AG09309 (cell line): ENCODE data around the gene NNAT.

Source experiments
- DNase-seq: peaks from one replicate; pipeline ENCODE4 v3.0.0-alpha.2; 2010; ENCODE audit warnings: low read depth
- H3K4me3 ChIP-seq: 2 replicates; pipeline ENCODE4 v1.5.1; 2011; ENCODE audit warnings: mild to moderate bottlenecking, low read depth, low read length, moderate library complexity; ENCODE audit not compliant: control insufficient read depth
- CTCF ChIP-seq: IDR thresholded peaks from 2 replicates; pipeline ENCODE4 v1.5.1; 2011; ENCODE audit warnings: mild to moderate bottlenecking, low read depth, low read length, inconsistent platforms; ENCODE audit not compliant: insufficient read depth, control insufficient read depth; ENCODE audit errors: missing control alignments

Gene NNAT

GRCh38 chr20:37519508-37520418, 1.3 kb upstream of the NNAT start:
- no peak for DNase-seq
- H3K4me3 ChIP-seq: no peak overlapping the region
- TF ChIP-seq CTCF: no peak

GRCh38 chr20:37520419-37520955, 563 bp upstream of the NNAT start:
- TF ChIP-seq CTCF: no peak
- H3K4me3 ChIP-seq: no peak overlapping the region

GRCh38 chr20:37522260-37523011, 1.4 kb downstream of the NNAT start:
- DNase-seq: no peak
- H3K4me3 ChIP-seq: no peak overlapping the region
- no peak for TF ChIP-seq CTCF

More at GRCh38 chr20:37520419-37520955, 563 bp upstream of the NNAT start:
- no peak for DNase-seq

- H3K4me3 ChIP-seq: no peak overlapping the region
- DNase-seq: no peak
- no peak for TF ChIP-seq CTCF
Measured at GRCh38 chr20:37523012-37523391, 2.0 kb downstream of the NNAT start.

- no peak for DNase-seq
- TF ChIP-seq CTCF: no peak
- no peak overlapping the region for H3K4me3 ChIP-seq
Measured at GRCh38 chr20:37523911-37524700, 3.1 kb downstream of the NNAT start.
